Measurements from ENCODE around the gene CAMP. TPM values are rescaled to one million over a fixed set of nuclear protein-coding genes. Genes with fewer than 3 reads are reported as not detected.

Gene CAMP
- total RNA-seq (ENCODE audit: unreplicated experiment), result not detected
- long read RNA-seq, result 0 reads

- H3K4me3 Mint-ChIP-seq (ENCODE audit: unreplicated experiment), result no peak within 1 kb of the TSS
- H3K36me3 Mint-ChIP-seq (ENCODE audit: unreplicated experiment), result no peaks in the 10 kb centered on the region
- no peak within 1 kb of the TSS for H3K27ac Mint-ChIP-seq (ENCODE audit: unreplicated experiment)
- H3K4me1 Mint-ChIP-seq (ENCODE audit: low read depth, unreplicated experiment), result no peaks in the 10 kb centered on the region
- H3K9me3 Mint-ChIP-seq (ENCODE audit: unreplicated experiment), result peaks cover 6% of the 10 kb centered on the region
- TF ChIP-seq CTCF (IDR thresholded peaks at IDR 0.05; ENCODE audit: partially characterized antibody, unreplicated experiment), result no peak
- peaks cover 8% of the 10 kb centered on the region for H3K27me3 Mint-ChIP-seq (ENCODE audit: unreplicated experiment)
- no peak for DNase-seq
Measured at GRCh38 chr3:48222616-48223513, at the start of gene CAMP. CAMP (plus strand) TSS chr3:48223495; CDS start chr3:48223512, 17 bp downstream.

GRCh38 chr3:48178072-48178471 is 45.2 kb upstream of the CAMP start:
- Mint-ChIP-seq H3K4me3 (ENCODE audit: unreplicated experiment) (no peak overlapping the region), H3K27me3 (ENCODE audit: unreplicated experiment) (no peaks in the 10 kb centered on the region), H3K27ac (ENCODE audit: unreplicated experiment) (no peak overlapping the region), H3K4me1 (ENCODE audit: low read depth, unreplicated experiment) (no peaks in the 10 kb centered on the region), H3K36me3 (ENCODE audit: unreplicated experiment) (no peaks in the 10 kb centered on the region), H3K9me3 (ENCODE audit: unreplicated experiment) (no peaks in the 10 kb centered on the region)
- TF ChIP-seq CTCF (IDR thresholded peaks at IDR 0.05; ENCODE audit: partially characterized antibody, unreplicated experiment), result no peak
- DNase-seq, result no peak

- H3K4me3 Mint-ChIP-seq (ENCODE audit: unreplicated experiment), result no peak overlapping the region
- H3K27me3 Mint-ChIP-seq (ENCODE audit: unreplicated experiment), result no peaks in the 10 kb centered on the region
- no peak for DNase-seq
- H3K9me3 Mint-ChIP-seq (ENCODE audit: unreplicated experiment), result no peaks in the 10 kb centered on the region
- no peaks in the 10 kb centered on the region for H3K4me1 Mint-ChIP-seq (ENCODE audit: low read depth, unreplicated experiment)
- no peak for TF ChIP-seq CTCF (IDR thresholded peaks at IDR 0.05; ENCODE audit: partially characterized antibody, unreplicated experiment)
- no peak overlapping the region for H3K27ac Mint-ChIP-seq (ENCODE audit: unreplicated experiment)
- no peaks in the 10 kb centered on the region for H3K36me3 Mint-ChIP-seq (ENCODE audit: unreplicated experiment)
Measured at GRCh38 chr3:48180021-48180420, 43.3 kb upstream of the CAMP start.

- Mint-ChIP-seq H3K36me3 (ENCODE audit: unreplicated experiment) (no peaks in the 10 kb centered on the region), H3K27ac (ENCODE audit: unreplicated experiment) (no peak overlapping the region)
Measured at GRCh38 chr3:48180531-48181253, 42.6 kb upstream of the CAMP start.

More at GRCh38 chr3:48180531-48181253, 42.6 kb upstream of the CAMP start:
- no peaks in the 10 kb centered on the region for H3K4me1 Mint-ChIP-seq (ENCODE audit: low read depth, unreplicated experiment)
- H3K9me3 Mint-ChIP-seq (ENCODE audit: unreplicated experiment), result peaks cover 2% of the 10 kb centered on the region
- no peaks in the 10 kb centered on the region for H3K27me3 Mint-ChIP-seq (ENCODE audit: unreplicated experiment)
- DNase-seq, result no peak
- no peak overlapping the region for H3K4me3 Mint-ChIP-seq (ENCODE audit: unreplicated experiment)
- no peak for TF ChIP-seq CTCF (IDR thresholded peaks at IDR 0.05; ENCODE audit: partially characterized antibody, unreplicated experiment)

All from glutamatergic neuron (in vitro differentiated cells).